Measurements from ENCODE around the gene SERPINF2.
A peak's percentile ranks its signal among the peaks of the same experiment; 100 is the strongest.

Gene SERPINF2

DNA sequence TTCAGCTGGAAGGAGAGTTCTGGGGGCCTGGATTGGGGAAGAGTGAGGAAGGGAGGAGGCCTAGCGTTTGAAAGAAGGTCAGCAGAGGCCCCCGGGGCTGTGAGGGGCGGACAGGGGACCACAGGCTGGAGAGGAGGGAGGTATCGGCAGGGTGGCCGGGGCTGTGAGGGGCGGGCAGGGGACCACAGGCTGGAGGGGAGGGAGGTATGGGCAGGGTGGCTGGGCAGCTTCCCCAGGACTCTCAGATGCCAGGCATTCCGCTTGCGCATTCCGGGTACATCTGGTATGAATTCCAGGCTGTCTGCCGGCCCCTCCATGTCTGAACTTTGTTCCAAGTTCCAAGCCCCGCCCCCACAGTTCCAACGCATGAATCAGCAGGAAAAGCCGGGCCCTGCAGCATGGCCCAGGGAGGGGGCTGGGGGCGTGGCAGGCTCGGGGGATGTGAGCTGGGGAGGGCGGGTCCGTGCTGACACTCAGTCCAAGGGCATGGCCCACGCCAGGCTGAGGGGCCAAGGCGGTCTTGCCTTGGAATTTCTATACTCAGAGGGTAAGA is 28.2 kb upstream of the SERPINF2 start:
- peak overlapping the region; percentile 99 for H3K4me3 ChIP-seq (ENCODE audit: low read depth, low read length)
- no peaks in the 10 kb centered on the region for H3K27me3 ChIP-seq (ENCODE audit: insufficient read depth, low read length)
- peak overlapping the region; percentile 84 for H2BK120ac ChIP-seq (ENCODE audit: insufficient read depth, low read length, poor library complexity)
- no peaks in the 10 kb centered on the region for H3K9me3 ChIP-seq (ENCODE audit: insufficient read depth, low read depth, low read length)
- H3K18ac ChIP-seq (ENCODE audit: low read length) = peak overlapping the region; percentile 96
- peak; percentile 96 for DNase-seq
- peaks cover 41% of the 10 kb centered on the region for H3K79me1 ChIP-seq (ENCODE audit: low read length)
- H3K36me3 ChIP-seq (ENCODE audit: control insufficient read depth in 1 of 2, insufficient read depth in 2 of 2, low read length in 2 of 2) = peaks cover 25 to 26% of the 10 kb centered on the region in 2 experiments
- peak overlapping the region; percentile 87 for H3K9ac ChIP-seq (ENCODE audit: low read length)
- H3K4me1 ChIP-seq (ENCODE audit: control insufficient read depth in 1 of 2, insufficient read depth in 2 of 2, low read length in 2 of 2) = peaks cover 21 to 32% of the 10 kb centered on the region in 2 experiments
- H2AK5ac ChIP-seq (ENCODE audit: low read length) = peak overlapping the region; percentile 50
- peak overlapping the region; percentile 74 for H3K4me2 ChIP-seq (ENCODE audit: low read length)
- peak overlapping the region; percentile 25 for H2AFZ ChIP-seq (ENCODE audit: insufficient read depth, low read length, poor library complexity)
- WGBS (ENCODE audit: extremely low coverage, insufficient coverage, insufficient read length) = no CpG with 5 or more reads among the region's 19 CpGs
- peak overlapping the region; percentile 88 for H4K91ac ChIP-seq (ENCODE audit: low read depth, low read length)
- H3K4ac ChIP-seq (ENCODE audit: low read depth, low read length) = peak overlapping the region; percentile 93
- peak overlapping the region; percentile 91 for H2BK5ac ChIP-seq (ENCODE audit: low read depth, low read length, poor library complexity)
- H3K27ac ChIP-seq (ENCODE audit: low read depth, low read length) = peak overlapping the region; percentile 95
- no peak overlapping the region for H3K23ac ChIP-seq (ENCODE audit: low read length)
- peak overlapping the region; percentile 68 for H2BK12ac ChIP-seq (ENCODE audit: low read length)
- peak overlapping the region; percentile 86 for H4K8ac ChIP-seq (ENCODE audit: low read depth, low read length)
- peaks cover 32% of the 10 kb centered on the region for H3K79me2 ChIP-seq (ENCODE audit: control insufficient read depth, insufficient read depth, low read length, poor library complexity)
- H3K14ac ChIP-seq (ENCODE audit: low read length) = peak overlapping the region; percentile 92
- peak overlapping the region; percentile 68 for H4K12ac ChIP-seq (ENCODE audit: low read depth, low read length)

DNA sequence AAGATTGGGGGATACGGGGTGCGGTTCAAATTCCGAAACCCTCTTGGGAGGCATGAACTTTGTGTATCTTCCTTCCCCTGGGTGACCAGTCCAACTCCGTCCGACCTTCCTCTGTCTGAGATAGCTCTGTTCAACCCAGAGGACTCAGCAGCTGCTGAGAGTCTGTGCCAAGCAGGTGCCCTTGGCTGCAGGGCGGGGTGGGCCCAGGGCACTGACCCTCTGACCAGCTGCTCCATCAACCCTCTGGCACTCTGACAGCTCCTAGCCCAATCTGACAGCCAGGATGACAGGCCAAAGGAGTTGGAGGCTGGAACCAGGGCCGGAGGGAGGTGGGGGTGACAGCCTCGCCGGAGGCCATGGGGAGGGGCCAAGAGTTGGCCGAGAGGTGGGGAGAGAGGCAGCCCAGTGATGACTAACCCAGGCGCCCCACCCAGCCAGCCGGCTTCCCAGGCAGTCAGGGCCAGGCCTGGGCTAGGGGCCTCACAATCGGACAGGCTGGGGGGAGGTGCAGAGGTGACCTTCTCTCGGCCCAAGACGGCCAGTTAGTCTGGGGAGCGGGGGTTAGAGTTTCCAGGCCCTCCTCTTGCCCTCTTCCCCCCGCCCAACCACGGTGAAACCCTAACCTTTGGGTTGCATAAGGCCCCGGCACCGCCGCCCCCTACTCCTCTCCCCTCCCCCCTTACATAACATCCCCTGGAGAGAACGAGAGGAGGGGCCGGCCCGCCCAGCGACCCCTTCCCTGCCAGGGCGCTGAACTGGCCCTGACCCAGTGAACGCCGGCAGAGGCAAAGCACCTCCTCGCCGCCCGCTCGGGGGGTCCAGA is 27.5 kb upstream of the SERPINF2 start:
- peak overlapping the region; percentile 80 for H3K4ac ChIP-seq (ENCODE audit: low read depth, low read length)
- peak overlapping the region; percentile 99 for H3K4me3 ChIP-seq (ENCODE audit: low read depth, low read length)
- H3K14ac ChIP-seq (ENCODE audit: low read length) = peak overlapping the region; percentile 95
- peak overlapping the region; percentile 82 for H4K91ac ChIP-seq (ENCODE audit: low read depth, low read length)
- H3K4me2 ChIP-seq (ENCODE audit: low read length) = peak overlapping the region; percentile 74
- no peak overlapping the region for H2AFZ ChIP-seq (ENCODE audit: insufficient read depth, low read length, poor library complexity)
- peak overlapping the region; percentile 86 for H3K9ac ChIP-seq (ENCODE audit: low read length)
- H3K79me2 ChIP-seq (ENCODE audit: control insufficient read depth, insufficient read depth, low read length, poor library complexity) = peaks cover 29% of the 10 kb centered on the region
- H2AK5ac ChIP-seq (ENCODE audit: low read length) = peak overlapping the region; percentile 27
- H3K27ac ChIP-seq (ENCODE audit: low read depth, low read length) = peak overlapping the region; percentile 82
- peak overlapping the region; percentile 37 for H2BK12ac ChIP-seq (ENCODE audit: low read length)
- H2BK120ac ChIP-seq (ENCODE audit: insufficient read depth, low read length, poor library complexity) = peak overlapping the region; percentile 64
- H3K79me1 ChIP-seq (ENCODE audit: low read length) = peaks cover 38% of the 10 kb centered on the region
- peak overlapping the region; percentile 84 for H2BK5ac ChIP-seq (ENCODE audit: low read depth, low read length, poor library complexity)
- peaks cover 21 to 32% of the 10 kb centered on the region in 2 experiments for H3K4me1 ChIP-seq (ENCODE audit: control insufficient read depth in 1 of 2, insufficient read depth in 2 of 2, low read length in 2 of 2)
- H4K8ac ChIP-seq (ENCODE audit: low read depth, low read length) = peak overlapping the region; percentile 10
- WGBS (ENCODE audit: extremely low coverage, insufficient coverage, insufficient read length) = no CpG with 5 or more reads among the region's 32 CpGs
- peak overlapping the region; percentile 73 for H3K18ac ChIP-seq (ENCODE audit: low read length)
- no peaks in the 10 kb centered on the region for H3K9me3 ChIP-seq (ENCODE audit: insufficient read depth, low read depth, low read length)
- DNase-seq = peak; percentile 88 to 95
- H4K12ac ChIP-seq (ENCODE audit: low read depth, low read length) = peak overlapping the region; percentile 5
- H3K23ac ChIP-seq (ENCODE audit: low read length) = no peak overlapping the region
- H3K27me3 ChIP-seq (ENCODE audit: insufficient read depth, low read length) = no peaks in the 10 kb centered on the region
- H3K36me3 ChIP-seq (ENCODE audit: control insufficient read depth in 1 of 2, insufficient read depth in 2 of 2, low read length in 2 of 2) = peaks cover 25 to 26% of the 10 kb centered on the region in 2 experiments

DNA sequence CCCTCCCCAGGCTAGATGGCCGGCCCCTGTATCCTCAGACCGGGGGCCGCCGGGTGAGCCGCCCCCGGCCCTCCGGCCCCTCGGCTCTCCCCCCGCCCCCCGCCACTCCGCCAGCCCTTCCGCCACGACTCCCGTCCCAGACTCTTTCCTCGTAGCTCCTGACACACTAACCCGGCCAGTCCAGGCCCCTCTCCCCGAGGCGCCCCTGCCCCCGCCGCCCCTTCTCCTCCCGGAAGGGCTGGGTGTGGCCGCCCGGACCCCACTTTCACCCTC is 26.9 kb upstream of the SERPINF2 start:
- Histone ChIP-seq H3K4me3 (ENCODE audit: low read depth, low read length) (peak overlapping the region; percentile 99), H2BK120ac (ENCODE audit: insufficient read depth, low read length, poor library complexity) (peak overlapping the region; percentile 67), H4K8ac (ENCODE audit: low read depth, low read length) (peak overlapping the region; percentile 47), H3K4ac (ENCODE audit: low read depth, low read length) (peak overlapping the region; percentile 80), H3K23ac (ENCODE audit: low read length) (no peak overlapping the region), H2AK5ac (ENCODE audit: low read length) (peak overlapping the region; percentile 91), H3K14ac (ENCODE audit: low read length) (peak overlapping the region; percentile 95), H2BK5ac (ENCODE audit: low read depth, low read length, poor library complexity) (peak overlapping the region; percentile 84), H3K27me3 (ENCODE audit: insufficient read depth, low read length) (no peaks in the 10 kb centered on the region), H3K36me3 (ENCODE audit: control insufficient read depth in 1 of 2, insufficient read depth in 2 of 2, low read length in 2 of 2) (peaks cover 25 to 26% of the 10 kb centered on the region in 2 experiments), H3K18ac (ENCODE audit: low read length) (peak overlapping the region; percentile 73), H3K27ac (ENCODE audit: low read depth, low read length) (peak overlapping the region; percentile 82), H3K79me1 (ENCODE audit: low read length) (peaks cover 38% of the 10 kb centered on the region), H3K4me2 (ENCODE audit: low read length) (peak overlapping the region; percentile 74), H3K79me2 (ENCODE audit: control insufficient read depth, insufficient read depth, low read length, poor library complexity) (peaks cover 29% of the 10 kb centered on the region), H3K4me1 (ENCODE audit: control insufficient read depth in 1 of 2, insufficient read depth in 2 of 2, low read length in 2 of 2) (peaks cover 19 to 29% of the 10 kb centered on the region in 2 experiments), H4K12ac (ENCODE audit: low read depth, low read length) (peak overlapping the region; percentile 29), H4K91ac (ENCODE audit: low read depth, low read length) (peak overlapping the region; percentile 82), H3K9me3 (ENCODE audit: insufficient read depth, low read depth, low read length) (no peaks in the 10 kb centered on the region), H3K9ac (ENCODE audit: low read length) (peak overlapping the region; percentile 97), H2BK12ac (ENCODE audit: low read length) (no peak overlapping the region), H2AFZ (ENCODE audit: insufficient read depth, low read length, poor library complexity) (no peak overlapping the region)
- no CpG with 5 or more reads among the region's 23 CpGs for WGBS (ENCODE audit: extremely low coverage, insufficient coverage, insufficient read length)
- no peak for DNase-seq

DNA sequence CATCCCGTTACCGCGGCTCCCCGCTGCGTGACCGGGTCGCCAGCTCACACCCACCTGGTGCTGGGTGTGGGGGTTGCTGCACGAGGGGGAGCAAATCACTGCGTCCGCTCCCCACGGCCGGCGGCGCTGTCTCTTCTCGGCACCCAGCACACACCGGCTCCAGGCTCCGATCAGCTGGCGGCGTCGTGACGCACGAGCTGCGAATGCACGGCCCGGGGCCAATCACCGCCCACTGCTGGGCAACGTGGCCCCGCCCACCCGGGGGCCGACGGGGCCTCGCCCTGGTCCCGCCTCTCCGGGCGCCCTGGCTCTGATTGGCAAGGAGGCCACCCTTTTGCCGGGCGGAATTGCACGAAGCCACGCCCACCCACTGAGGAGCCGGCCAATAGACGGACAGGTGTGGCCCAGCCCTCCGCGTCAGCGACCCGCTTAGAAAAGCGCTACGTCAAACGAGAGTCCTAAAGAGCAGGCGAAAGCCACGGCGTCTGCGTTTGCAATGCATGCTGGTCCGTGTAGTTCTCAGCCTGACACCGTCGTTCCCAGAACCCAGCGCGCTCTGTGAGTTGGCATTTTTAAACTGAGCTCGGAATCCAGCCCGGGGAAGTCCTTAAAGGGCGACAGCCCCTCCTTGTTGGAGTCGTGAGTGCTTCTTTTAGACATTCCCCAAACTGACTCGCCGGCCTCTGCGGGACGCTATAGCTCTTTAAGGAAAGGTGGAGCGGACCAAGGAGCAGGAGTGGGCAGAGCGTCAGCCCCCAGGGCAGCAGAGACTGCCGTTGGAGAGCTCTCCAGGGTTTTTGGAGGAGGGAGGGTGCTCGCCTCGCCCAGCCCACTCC is 26.4 kb upstream of the SERPINF2 start:
- Histone ChIP-seq H3K36me3 (ENCODE audit: control insufficient read depth in 1 of 2, insufficient read depth in 2 of 2, low read length in 2 of 2) (peaks cover 25 to 26% of the 10 kb centered on the region in 2 experiments), H3K4me2 (ENCODE audit: low read length) (peak overlapping the region; percentile 75), H2AK5ac (ENCODE audit: low read length) (peak overlapping the region; percentile 91), H3K4me3 (ENCODE audit: low read depth, low read length) (peak overlapping the region; percentile 99), H3K9me3 (ENCODE audit: insufficient read depth, low read depth, low read length) (no peaks in the 10 kb centered on the region), H3K14ac (ENCODE audit: low read length) (peak overlapping the region; percentile 98), H3K4ac (ENCODE audit: low read depth, low read length) (peak overlapping the region; percentile 92), H3K23ac (ENCODE audit: low read length) (no peak overlapping the region), H2BK120ac (ENCODE audit: insufficient read depth, low read length, poor library complexity) (peak overlapping the region; percentile 99), H3K27me3 (ENCODE audit: insufficient read depth, low read length) (no peaks in the 10 kb centered on the region), H3K4me1 (ENCODE audit: control insufficient read depth in 1 of 2, insufficient read depth in 2 of 2, low read length in 2 of 2) (peaks cover 16 to 25% of the 10 kb centered on the region in 2 experiments), H2BK12ac (ENCODE audit: low read length) (peak overlapping the region; percentile 47), H2AFZ (ENCODE audit: insufficient read depth, low read length, poor library complexity) (peak overlapping the region; percentile 89), H3K18ac (ENCODE audit: low read length) (peak overlapping the region; percentile 89), H2BK5ac (ENCODE audit: low read depth, low read length, poor library complexity) (peak overlapping the region; percentile 100), H3K27ac (ENCODE audit: low read depth, low read length) (peak overlapping the region; percentile 100), H3K79me2 (ENCODE audit: control insufficient read depth, insufficient read depth, low read length, poor library complexity) (peaks cover 29% of the 10 kb centered on the region), H4K8ac (ENCODE audit: low read depth, low read length) (peak overlapping the region; percentile 98), H4K12ac (ENCODE audit: low read depth, low read length) (peak overlapping the region; percentile 95), H3K79me1 (ENCODE audit: low read length) (peaks cover 34% of the 10 kb centered on the region), H3K9ac (ENCODE audit: low read length) (peak overlapping the region; percentile 97), H4K91ac (ENCODE audit: low read depth, low read length) (peak overlapping the region; percentile 100)
- DNase-seq = peak; percentile 100
- WGBS (ENCODE audit: extremely low coverage, insufficient coverage, insufficient read length) = no CpG with 5 or more reads among the region's 70 CpGs

Measured in trophoblast cell (in vitro differentiated cells and primary cell).